Hepatocyte (in vitro differentiated cells): ENCODE data around the gene MOV10L1. TPM values are rescaled to one million over a fixed set of nuclear protein-coding genes. Genes with fewer than 3 reads are reported as not detected.

Source experiments
- DNase-seq: peaks from one replicate; pipeline ENCODE4 v3.0.0-alpha.2; 2016; ENCODE audit warnings: low spot score
- H2AFZ ChIP-seq: fragments of 200-600 bp; sonication (generic); 2 replicates; pipeline ENCODE4 v1.6.0; 2016; ENCODE audit warnings: antibody characterized with exemption, mild to moderate bottlenecking
- H3K27ac ChIP-seq: fragments of 200-600 bp; sonication (generic); 2 replicates; pipeline ENCODE4 v1.5.1; 2016; ENCODE audit warnings: mild to moderate bottlenecking
- H3K27me3 ChIP-seq: fragments of 200-600 bp; sonication (generic); 2 replicates; pipeline ENCODE4 v1.6.1; 2016
- H3K36me3 ChIP-seq: fragments of 200-600 bp; sonication (generic); replicated peaks from 2 replicates; pipeline ENCODE4 v1.5.1; 2016; ENCODE audit warnings: low read depth; ENCODE audit not compliant: insufficient read depth
- H3K4me1 ChIP-seq: fragments of 200-600 bp; sonication (generic); 2 replicates; pipeline ENCODE4 v1.5.1; 2016; ENCODE audit warnings: mild to moderate bottlenecking, moderate library complexity; ENCODE audit not compliant: insufficient read depth
- H3K4me2 ChIP-seq: fragments of 200-600 bp; sonication (generic); 2 replicates; pipeline ENCODE4 v1.6.0; 2016
- H3K4me3 ChIP-seq: fragments of 200-600 bp; sonication (generic); 2 replicates; pipeline ENCODE4 v1.5.1; 2016; ENCODE audit warnings: mild to moderate bottlenecking
- H3K79me2 ChIP-seq: fragments of 200-600 bp; sonication (generic); 2 replicates; pipeline ENCODE4 v1.6.0; 2017; ENCODE audit warnings: mild to moderate bottlenecking
- H3K9me2 ChIP-seq: fragments of 200-600 bp; sonication (generic); replicated peaks from 2 replicates; pipeline ENCODE4 v1.6.0; 2017; ENCODE audit warnings: mild to moderate bottlenecking; ENCODE audit not compliant: insufficient read depth
- H3K9me3 ChIP-seq: fragments of 200-600 bp; sonication (generic); 2 replicates; pipeline ENCODE4 v1.5.1; 2016; ENCODE audit warnings: low read depth, mild to moderate bottlenecking
- H4K20me1 ChIP-seq: fragments of 200-600 bp; sonication (generic); 2 replicates; pipeline ENCODE4 v1.6.0; 2016; ENCODE audit warnings: mild to moderate bottlenecking; ENCODE audit not compliant: insufficient read depth, poor library complexity, severe bottlenecking
- EZH2 ChIP-seq: fragments of 200-600 bp; sonication (generic); IDR thresholded peaks from 2 replicates; pipeline ENCODE4 v1.6.1; 2016; ENCODE audit warnings: antibody characterized with exemption, mild to moderate bottlenecking, borderline replicate concordance
- EZH2phosphoT487 ChIP-seq: fragments of 200-600 bp; sonication (generic); IDR thresholded peaks from one replicate; pipeline ENCODE4 v1.6.1; 2018; ENCODE audit warnings: antibody characterized with exemption, mild to moderate bottlenecking, low read depth, moderate library complexity; ENCODE audit not compliant: unreplicated experiment, severe bottlenecking
- WGBS: methylation state at CpG from one replicate; pipeline ENCODE4 v1.1.6; 2016; ENCODE audit warnings: low lambda C conversion rate; ENCODE audit errors: missing lambda C conversion rate; 5-methylcytosine and 5-hydroxymethylcytosine counted together
- polyA plus RNA-seq: library from polyadenylated mRNA; unstranded; fragments of >200 nt; fragmentation: Nextera tagmentation; extraction: Ambion mirVana; gene quantifications from 2 replicates; pipeline ENCODE4 v1.2.1, GENCODE V29; 2016
- total RNA-seq: library from RNA; depleted of rRNA; stranded (reverse); fragments of >200 nt; gene quantifications from 2 replicates; pipeline ENCODE4 v1.2.3, GENCODE V29; 2014
- TF ChIP-seq, protein P1 (sequence below): fragments of 200-600 bp; sonication (generic); IDR thresholded peaks from 2 replicates; pipeline ENCODE4 v1.5.1; 2016; ENCODE audit warnings: antibody characterized with exemption, mild to moderate bottlenecking; ENCODE audit not compliant: poor library complexity

The MOV10L1 gene
- total and polyA plus RNA-seq, 2 experiments from 2014 or later, result 0.36 to 3.6 TPM

- Histone ChIP-seq H3K27me3 (no peaks in the 10 kb centered on the region), H4K20me1 (no peaks in the 10 kb centered on the region), H3K27ac (no peak overlapping the region), H2AFZ (no peak overlapping the region), H3K4me1 (peaks cover 45% of the 10 kb centered on the region), H3K36me3 (no peaks in the 10 kb centered on the region), H3K4me2 (no peak overlapping the region), H3K9me3 (no peaks in the 10 kb centered on the region), H3K9me2 (no peaks in the 10 kb centered on the region), H3K4me3 (no peak overlapping the region), H3K79me2 (no peaks in the 10 kb centered on the region)
- TF ChIP-seq EZH2phosphoT487 (no peak), EZH2 (no peak)
- TF ChIP-seq, protein P1, sequence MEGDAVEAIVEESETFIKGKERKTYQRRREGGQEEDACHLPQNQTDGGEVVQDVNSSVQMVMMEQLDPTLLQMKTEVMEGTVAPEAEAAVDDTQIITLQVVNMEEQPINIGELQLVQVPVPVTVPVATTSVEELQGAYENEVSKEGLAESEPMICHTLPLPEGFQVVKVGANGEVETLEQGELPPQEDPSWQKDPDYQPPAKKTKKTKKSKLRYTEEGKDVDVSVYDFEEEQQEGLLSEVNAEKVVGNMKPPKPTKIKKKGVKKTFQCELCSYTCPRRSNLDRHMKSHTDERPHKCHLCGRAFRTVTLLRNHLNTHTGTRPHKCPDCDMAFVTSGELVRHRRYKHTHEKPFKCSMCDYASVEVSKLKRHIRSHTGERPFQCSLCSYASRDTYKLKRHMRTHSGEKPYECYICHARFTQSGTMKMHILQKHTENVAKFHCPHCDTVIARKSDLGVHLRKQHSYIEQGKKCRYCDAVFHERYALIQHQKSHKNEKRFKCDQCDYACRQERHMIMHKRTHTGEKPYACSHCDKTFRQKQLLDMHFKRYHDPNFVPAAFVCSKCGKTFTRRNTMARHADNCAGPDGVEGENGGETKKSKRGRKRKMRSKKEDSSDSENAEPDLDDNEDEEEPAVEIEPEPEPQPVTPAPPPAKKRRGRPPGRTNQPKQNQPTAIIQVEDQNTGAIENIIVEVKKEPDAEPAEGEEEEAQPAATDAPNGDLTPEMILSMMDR, result no peak
- 84% methylated on average over 10 of the region's 10 CpGs for WGBS
- DNase-seq, result no peak
Observed at GRCh38 chr22:50084080-50084477, 5.7 kb upstream of the MOV10L1 start.

DNA sequence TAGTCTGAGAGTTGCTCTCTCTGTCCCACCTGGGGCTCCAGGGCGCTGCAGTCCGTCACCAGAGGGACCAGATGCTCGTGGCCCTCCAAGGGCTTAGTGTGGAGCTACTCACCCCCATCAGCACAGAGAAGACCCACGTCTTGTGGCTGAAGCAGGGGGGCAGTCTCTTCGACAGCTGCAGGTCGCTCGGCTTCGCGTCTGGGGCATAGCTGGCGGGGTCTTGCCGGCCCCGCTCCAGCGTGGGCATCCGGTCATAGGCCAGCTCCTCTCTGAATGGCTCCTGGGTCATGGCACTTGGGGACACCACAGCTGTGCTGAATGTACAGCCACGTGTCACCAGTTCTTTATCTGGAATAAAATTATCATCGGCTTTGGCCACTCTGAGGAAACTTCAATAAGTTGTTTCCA lies 5.2 kb upstream of the MOV10L1 start:
- TF ChIP-seq EZH2phosphoT487 (no peak), EZH2 (no peak)
- TF ChIP-seq, protein P1, result no peak
- WGBS, result 89% methylated on average over 16 of the region's 16 CpGs
- no peaks in the 10 kb centered on the region for H4K20me1 ChIP-seq
- H3K4me3 ChIP-seq, result no peak overlapping the region
- peaks cover 41% of the 10 kb centered on the region for H3K4me1 ChIP-seq
- H3K27me3 ChIP-seq, result no peaks in the 10 kb centered on the region
- H3K36me3 ChIP-seq, result no peaks in the 10 kb centered on the region
- H3K27ac ChIP-seq, result no peak overlapping the region
- no peak overlapping the region for H2AFZ ChIP-seq
- H3K4me2 ChIP-seq, result no peak overlapping the region
- H3K9me3 ChIP-seq, result no peaks in the 10 kb centered on the region
- no peak for DNase-seq
- no peaks in the 10 kb centered on the region for H3K9me2 ChIP-seq
- no peaks in the 10 kb centered on the region for H3K79me2 ChIP-seq

DNA sequence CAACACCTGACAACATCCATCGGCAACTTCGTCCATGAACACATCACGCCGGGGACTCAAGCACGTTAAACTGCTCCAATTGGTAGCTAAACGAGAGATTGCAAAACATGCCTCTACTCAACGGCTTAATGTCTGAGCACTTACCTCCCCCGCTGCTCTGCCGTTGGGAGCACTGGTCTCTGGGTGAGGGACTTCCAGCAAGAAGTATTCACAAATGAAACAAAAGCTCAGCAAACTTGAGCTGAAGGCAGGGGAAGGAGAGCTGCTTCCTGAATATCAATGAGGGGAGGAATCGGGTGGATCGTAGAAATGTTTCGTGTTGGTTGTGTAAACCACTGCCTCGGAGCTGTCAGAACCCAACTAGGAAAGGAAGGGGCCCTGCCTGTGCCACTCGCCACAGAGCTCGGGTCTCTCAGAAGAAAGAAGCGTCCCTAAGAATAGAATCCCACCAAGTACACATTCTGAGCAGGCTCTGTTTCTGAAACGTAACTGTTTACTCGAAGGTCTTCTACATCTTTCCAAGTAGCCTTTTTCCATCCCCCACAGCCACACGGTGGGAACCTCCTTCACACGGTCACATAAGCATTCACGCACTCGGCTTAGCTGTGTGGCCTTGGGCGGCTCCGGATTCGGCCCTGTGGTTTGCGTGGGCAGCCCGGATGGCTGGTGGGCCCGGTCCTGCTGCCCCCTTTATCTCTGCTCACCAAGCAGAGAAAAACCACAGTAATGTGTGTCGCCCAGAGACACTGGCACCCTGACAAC lies 4.4 kb upstream of the MOV10L1 start, which contains the start of gene MLC1:
MLC1 (minus strand) TSS at position 216 of the 762 bp plus-strand sequence. CDS start 524 bp downstream, outside the sequence.
- Histone ChIP-seq H3K4me3 (no peak within 1 kb of the TSS), H4K20me1 (no peaks in the 10 kb centered on the region), H3K36me3 (no peaks in the 10 kb centered on the region), H3K9me2 (no peaks in the 10 kb centered on the region), H3K4me1 (peaks cover 39% of the 10 kb centered on the region), H3K27me3 (no peaks in the 10 kb centered on the region), H3K9me3 (no peaks in the 10 kb centered on the region), H3K4me2 (no peak within 1 kb of the TSS), H2AFZ (peak within 1 kb of the TSS; percentile 6), H3K27ac (no peak within 1 kb of the TSS), H3K79me2 (no peaks in the 10 kb centered on the region)
- no peak for DNase-seq
- WGBS, result 46% methylated on average over 29 of the region's 29 CpGs
- TF ChIP-seq EZH2 (no peak), EZH2phosphoT487 (no peak)
- TF ChIP-seq, protein P1, result no peak
